Skeletal muscle satellite cell (primary cell): ENCODE measurements around the gene TMEM229B.

Source experiments
- H3K27me3 ChIP-seq: 2 replicates; pipeline ENCODE4 v1.7.0; 2013; ENCODE audit warnings: low read length; ENCODE audit not compliant: control insufficient read depth, insufficient read depth
- H3K36me3 ChIP-seq: 2 replicates; pipeline ENCODE4 v1.7.0; 2013; ENCODE audit warnings: mild to moderate bottlenecking, control low read depth, low read length; ENCODE audit not compliant: insufficient read depth
- H3K4me1 ChIP-seq: 2 replicates; pipeline ENCODE4 v1.7.0; 2013; ENCODE audit warnings: low read length; ENCODE audit not compliant: control insufficient read depth, insufficient read depth
- H3K4me2 ChIP-seq: 2 replicates; pipeline ENCODE4 v1.7.0; 2013; ENCODE audit warnings: mild to moderate bottlenecking, low read length
- H3K4me3 ChIP-seq: 2 replicates; pipeline ENCODE4 v1.7.0; 2013; ENCODE audit warnings: low read length
- H3K9ac ChIP-seq: 2 replicates; pipeline ENCODE4 v1.7.0; 2013; ENCODE audit warnings: mild to moderate bottlenecking, low read depth, low read length, moderate library complexity
- H3K9me3 ChIP-seq: replicated peaks from 2 replicates; pipeline ENCODE4 v1.7.0; 2013; ENCODE audit warnings: mild to moderate bottlenecking, control low read depth, low read length

The TMEM229B gene

DNA sequence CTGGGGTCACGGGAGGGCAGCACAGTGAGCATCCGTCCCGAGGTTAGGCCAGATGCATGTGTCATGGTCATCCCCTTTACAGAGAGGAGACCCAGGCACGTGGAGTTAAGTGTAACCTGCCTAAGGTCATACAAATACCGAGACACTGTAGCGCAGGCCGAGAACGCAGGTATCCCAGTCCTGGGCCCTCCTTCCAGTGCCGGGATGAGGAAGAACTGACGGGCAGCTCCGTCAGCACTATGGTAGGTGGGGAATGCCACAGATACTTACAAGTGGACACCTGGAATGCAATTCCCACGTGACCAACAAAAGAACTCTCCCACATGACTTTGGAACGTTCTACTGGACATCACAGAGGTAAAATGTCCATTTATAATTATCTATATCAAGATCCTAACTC lies 8.7 kb upstream of the TMEM229B start:
- Histone ChIP-seq H3K36me3 (no peaks in the 10 kb centered on the region), H3K4me1 (no peaks in the 10 kb centered on the region), H3K27me3 (peaks cover 27% of the 10 kb centered on the region), H3K4me3 (no peak overlapping the region), H3K4me2 (no peak overlapping the region), H3K9ac (no peak overlapping the region), H3K9me3 (peaks cover 5% of the 10 kb centered on the region)

DNA sequence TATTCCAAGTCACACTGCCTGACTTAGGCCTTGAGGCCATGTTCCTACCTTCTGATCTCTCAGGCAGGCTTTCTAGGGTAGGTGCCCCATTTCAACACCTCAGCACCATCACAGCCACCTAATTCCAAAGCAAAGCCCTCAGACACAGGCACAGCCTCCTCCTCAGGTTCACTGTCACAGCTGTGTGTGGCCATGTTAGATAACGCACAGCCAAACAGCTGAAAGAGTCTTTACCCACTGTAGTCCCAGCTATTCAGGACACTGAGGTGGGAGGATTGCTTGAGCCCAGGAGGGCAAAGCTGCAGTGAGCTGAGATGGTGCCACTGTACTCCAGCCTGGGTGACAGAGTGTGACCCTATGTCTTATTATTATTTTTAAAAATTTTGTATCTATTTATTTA lies 7.3 kb upstream of the TMEM229B start:
- Histone ChIP-seq H3K9me3 (peaks cover 5% of the 10 kb centered on the region), H3K27me3 (peaks cover 35% of the 10 kb centered on the region), H3K4me2 (no peak overlapping the region), H3K36me3 (no peaks in the 10 kb centered on the region), H3K4me1 (no peaks in the 10 kb centered on the region), H3K9ac (no peak overlapping the region), H3K4me3 (no peak overlapping the region)

DNA sequence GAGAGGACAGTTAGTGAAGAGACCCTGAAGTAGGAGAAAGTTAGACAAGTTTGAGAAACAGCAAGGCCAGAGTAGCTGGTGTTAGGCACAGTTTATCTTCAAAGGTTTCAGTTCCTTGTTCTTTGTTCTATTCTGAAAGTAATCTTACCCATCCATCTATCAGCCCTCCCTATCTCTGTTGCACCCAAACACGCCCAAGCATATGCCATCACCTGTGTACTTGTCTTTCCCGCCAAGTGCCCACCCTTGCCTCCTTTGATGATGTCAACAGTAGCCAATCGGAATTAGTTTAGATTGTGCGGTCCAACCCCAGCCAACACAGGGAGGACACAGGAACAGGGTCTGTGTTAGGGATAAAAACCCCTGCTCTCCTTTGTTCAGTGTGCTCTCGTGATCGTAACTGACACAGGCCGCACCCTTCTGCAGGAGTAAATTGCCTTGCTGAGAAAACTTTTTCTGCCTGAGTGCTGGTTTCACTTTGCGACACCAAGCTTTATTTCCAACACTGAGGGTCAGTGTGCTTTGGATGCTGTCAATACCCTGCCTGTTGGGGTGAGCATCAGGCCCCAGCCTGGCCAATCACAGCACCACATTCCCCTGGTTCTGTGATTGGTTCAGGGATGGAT lies 4.7 kb upstream of the TMEM229B start:
- no peaks in the 10 kb centered on the region for H3K4me1 ChIP-seq
- H3K4me2 ChIP-seq, result no peak overlapping the region
- H3K36me3 ChIP-seq, result no peaks in the 10 kb centered on the region
- peaks cover 27% of the 10 kb centered on the region for H3K27me3 ChIP-seq
- peaks cover 5% of the 10 kb centered on the region for H3K9me3 ChIP-seq
- H3K9ac ChIP-seq, result no peak overlapping the region
- H3K4me3 ChIP-seq, result no peak overlapping the region

DNA sequence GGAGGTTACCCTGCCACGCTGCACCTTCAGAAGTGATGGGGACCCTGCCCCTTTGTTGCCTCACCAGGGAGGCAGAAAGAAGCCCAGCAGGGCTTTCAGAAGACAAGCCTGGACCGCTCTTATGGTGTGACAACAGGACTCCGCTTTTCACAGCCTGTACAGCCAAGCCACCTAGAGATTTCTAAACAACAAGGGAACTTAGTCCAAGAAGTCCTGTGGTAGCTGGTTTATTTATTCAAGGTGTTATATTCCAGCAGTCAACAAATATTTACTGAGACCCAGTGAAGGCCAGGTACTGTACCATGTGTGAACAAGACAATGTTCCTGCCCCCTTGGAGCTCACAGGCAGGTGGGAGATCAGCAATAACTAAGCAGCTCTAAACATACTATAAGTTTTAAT lies 4.0 kb upstream of the TMEM229B start:
- peaks cover 20% of the 10 kb centered on the region for H3K27me3 ChIP-seq
- no peaks in the 10 kb centered on the region for H3K36me3 ChIP-seq
- no peak overlapping the region for H3K4me2 ChIP-seq
- no peak overlapping the region for H3K9ac ChIP-seq
- peaks cover 5% of the 10 kb centered on the region for H3K9me3 ChIP-seq
- H3K4me1 ChIP-seq, result no peaks in the 10 kb centered on the region
- no peak overlapping the region for H3K4me3 ChIP-seq

DNA sequence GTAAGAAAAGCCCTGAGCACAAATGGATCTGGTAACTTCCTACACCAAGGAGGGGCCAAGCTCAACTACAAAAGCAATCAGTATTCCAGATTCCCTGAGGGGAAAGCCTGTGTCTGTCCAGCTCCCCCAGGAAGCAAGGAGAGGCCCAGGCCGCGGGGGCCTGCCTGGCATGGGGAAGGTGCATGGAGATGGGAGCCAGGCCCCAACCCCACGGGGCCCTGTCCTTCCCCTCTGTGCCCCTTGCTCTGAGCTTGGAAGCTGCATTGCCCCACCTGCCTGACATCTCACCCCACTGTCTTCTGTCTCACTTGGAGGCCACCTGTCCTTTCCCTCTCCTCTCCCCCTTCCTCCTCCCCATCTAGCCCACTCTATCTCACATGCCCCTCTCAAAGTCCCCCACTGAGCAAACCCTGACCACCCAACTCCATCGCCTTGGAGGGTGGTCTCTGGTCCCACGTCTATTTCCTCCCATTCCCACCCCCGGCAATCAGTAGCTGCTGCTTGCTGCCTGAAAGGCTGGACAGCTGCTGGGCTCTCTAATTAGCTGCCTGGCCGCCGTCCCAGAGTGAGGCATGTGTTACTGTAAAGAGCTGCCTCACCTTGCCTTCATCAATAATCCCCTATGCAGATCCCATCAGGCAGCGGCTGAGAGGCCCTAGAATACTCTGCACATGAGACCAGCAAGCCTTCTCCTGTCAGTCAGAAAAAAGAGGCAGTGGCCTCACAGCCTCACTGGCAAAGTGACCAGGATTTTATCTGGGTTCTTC lies 3.4 kb upstream of the TMEM229B start:
- no peak overlapping the region for H3K9ac ChIP-seq
- H3K9me3 ChIP-seq, result peaks cover 5% of the 10 kb centered on the region
- H3K4me2 ChIP-seq, result no peak overlapping the region
- H3K36me3 ChIP-seq, result no peaks in the 10 kb centered on the region
- no peak overlapping the region for H3K4me3 ChIP-seq
- peaks cover 19% of the 10 kb centered on the region for H3K27me3 ChIP-seq
- no peaks in the 10 kb centered on the region for H3K4me1 ChIP-seq

DNA sequence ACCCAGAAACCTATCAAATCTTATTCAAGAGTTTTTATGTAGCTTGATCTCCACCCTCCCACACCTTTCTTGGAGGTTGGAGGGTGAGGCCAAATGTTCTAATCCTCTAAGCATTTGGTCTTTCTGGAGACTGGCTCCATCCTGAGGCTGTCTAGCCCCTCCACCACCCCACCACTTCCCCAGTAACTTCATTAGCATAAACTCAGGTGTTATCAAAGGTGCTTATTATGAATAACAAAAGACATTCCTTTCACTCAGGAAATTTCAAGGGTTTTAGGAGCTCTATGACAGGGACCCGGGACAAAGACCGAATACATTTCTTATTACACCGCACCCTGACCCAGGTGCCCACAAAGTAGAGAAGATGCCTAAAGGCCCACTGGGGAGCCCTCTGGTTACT lies 2.8 kb upstream of the TMEM229B start:
- no peaks in the 10 kb centered on the region for H3K4me1 ChIP-seq

DNA sequence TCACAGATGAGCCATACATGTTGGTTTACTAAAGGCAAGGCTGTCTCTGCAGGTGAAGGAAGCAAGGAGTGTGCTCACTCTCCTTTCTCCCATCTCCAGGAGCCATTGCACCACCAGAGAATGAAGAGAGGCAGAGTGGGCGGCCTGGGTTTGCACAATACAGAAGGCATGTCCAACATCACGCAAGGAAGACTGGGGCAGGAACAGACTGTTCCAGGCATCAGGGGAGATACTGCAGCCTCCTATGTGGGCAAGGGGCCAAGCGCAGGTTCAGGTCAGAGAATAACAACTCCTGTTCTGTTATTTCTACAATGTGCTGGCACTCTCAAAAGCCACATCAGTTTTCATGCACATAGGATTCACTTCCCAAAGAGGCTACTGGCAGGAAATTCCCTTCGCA lies 1.7 kb upstream of the TMEM229B start:
- Histone ChIP-seq H3K4me1 (no peaks in the 10 kb centered on the region), H3K9ac (no peak overlapping the region), H3K27me3 (peaks cover 17% of the 10 kb centered on the region), H3K4me2 (no peak overlapping the region), H3K4me3 (no peak overlapping the region), H3K9me3 (peaks cover 5% of the 10 kb centered on the region), H3K36me3 (no peaks in the 10 kb centered on the region)

More for the DNA sequence above, 2.8 kb upstream of the TMEM229B start:
- H3K36me3 ChIP-seq, result no peaks in the 10 kb centered on the region
- H3K4me2 ChIP-seq, result no peak overlapping the region
- H3K9ac ChIP-seq, result no peak overlapping the region
- H3K9me3 ChIP-seq, result peaks cover 5% of the 10 kb centered on the region
- H3K27me3 ChIP-seq, result peaks cover 19% of the 10 kb centered on the region
- H3K4me3 ChIP-seq, result no peak overlapping the region

DNA sequence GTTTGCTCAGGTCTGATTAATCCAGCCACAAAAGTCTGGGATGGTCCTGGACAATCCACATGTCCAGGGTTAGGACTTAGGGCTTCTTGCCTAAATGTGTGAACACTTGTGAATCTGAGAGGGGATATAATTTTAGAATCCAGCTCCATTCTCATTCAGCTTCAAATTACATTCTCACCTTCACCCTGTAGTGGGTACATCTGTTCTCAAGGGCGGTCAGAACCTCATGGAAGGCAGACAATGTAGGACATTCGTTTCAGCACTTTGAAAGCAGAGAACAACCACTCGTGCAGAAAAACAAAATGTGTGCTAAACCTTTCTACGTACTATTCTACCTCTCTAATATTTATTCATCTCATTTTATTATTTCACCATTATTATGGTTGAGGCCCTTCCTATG lies 1.2 kb downstream of the TMEM229B start:
- Histone ChIP-seq H3K27me3 (peaks cover 14% of the 10 kb centered on the region), H3K9ac (no peak overlapping the region), H3K4me3 (no peak overlapping the region), H3K4me2 (no peak overlapping the region), H3K36me3 (no peaks in the 10 kb centered on the region), H3K9me3 (no peaks in the 10 kb centered on the region), H3K4me1 (no peaks in the 10 kb centered on the region)

DNA sequence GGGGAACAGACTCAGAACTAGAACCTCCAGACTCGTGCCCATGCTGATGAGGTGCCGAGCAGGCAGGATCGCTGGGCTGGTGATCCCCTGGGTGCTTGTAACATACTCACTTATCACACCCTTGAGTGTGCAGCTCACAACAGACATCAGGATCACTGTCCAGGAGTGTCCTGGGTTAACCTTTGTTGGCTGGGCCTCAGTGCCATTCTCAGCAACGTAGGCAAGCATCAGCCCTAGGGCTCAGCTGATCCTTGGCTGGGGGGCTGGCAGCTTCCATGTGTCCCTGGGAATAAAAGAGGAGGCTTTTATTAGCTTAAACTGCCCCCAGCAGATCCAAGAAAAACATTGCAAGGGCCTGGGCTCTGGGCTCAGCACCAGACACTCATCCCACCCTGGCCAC lies 1.6 kb downstream of the TMEM229B start:
- no peaks in the 10 kb centered on the region for H3K4me1 ChIP-seq
- H3K36me3 ChIP-seq, result no peaks in the 10 kb centered on the region
- no peak overlapping the region for H3K9ac ChIP-seq
- no peaks in the 10 kb centered on the region for H3K9me3 ChIP-seq
- no peak overlapping the region for H3K4me2 ChIP-seq
- peaks cover 11% of the 10 kb centered on the region for H3K27me3 ChIP-seq
- H3K4me3 ChIP-seq, result no peak overlapping the region

DNA sequence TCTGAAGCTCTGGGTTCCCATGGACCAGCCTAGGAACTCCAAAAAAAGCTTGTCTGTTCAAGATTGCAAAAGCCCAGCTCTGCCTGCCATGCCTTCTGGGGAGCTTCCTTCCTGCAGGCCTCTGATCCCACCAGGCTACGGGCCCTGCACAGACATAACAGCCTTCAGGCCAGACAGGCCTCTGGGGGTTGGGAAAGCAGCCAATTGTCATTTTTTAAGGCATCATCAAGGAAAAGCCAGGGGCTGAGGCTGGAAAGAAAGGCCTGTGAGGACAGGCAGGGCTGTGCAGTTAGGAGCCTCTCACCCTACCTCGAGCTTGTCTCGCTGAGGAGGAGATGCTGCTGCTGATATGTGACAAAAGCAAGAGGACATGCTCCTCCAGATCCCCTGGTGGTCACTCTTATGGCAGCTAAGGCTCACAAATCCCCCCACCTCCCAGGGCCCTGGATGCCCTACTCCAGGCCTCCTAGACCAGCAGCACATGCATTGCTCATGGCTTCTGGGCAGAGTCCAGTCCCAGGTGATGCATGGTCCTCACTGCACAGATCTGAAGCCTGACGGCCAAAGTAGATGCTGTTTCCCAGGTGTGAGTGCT lies 2.9 kb downstream of the TMEM229B start:
- no peaks in the 10 kb centered on the region for H3K36me3 ChIP-seq
- H3K4me3 ChIP-seq, result no peak overlapping the region
- H3K27me3 ChIP-seq, result peaks cover 15% of the 10 kb centered on the region
- no peaks in the 10 kb centered on the region for H3K9me3 ChIP-seq
- H3K4me1 ChIP-seq, result no peaks in the 10 kb centered on the region
- no peak overlapping the region for H3K9ac ChIP-seq
- no peak overlapping the region for H3K4me2 ChIP-seq

DNA sequence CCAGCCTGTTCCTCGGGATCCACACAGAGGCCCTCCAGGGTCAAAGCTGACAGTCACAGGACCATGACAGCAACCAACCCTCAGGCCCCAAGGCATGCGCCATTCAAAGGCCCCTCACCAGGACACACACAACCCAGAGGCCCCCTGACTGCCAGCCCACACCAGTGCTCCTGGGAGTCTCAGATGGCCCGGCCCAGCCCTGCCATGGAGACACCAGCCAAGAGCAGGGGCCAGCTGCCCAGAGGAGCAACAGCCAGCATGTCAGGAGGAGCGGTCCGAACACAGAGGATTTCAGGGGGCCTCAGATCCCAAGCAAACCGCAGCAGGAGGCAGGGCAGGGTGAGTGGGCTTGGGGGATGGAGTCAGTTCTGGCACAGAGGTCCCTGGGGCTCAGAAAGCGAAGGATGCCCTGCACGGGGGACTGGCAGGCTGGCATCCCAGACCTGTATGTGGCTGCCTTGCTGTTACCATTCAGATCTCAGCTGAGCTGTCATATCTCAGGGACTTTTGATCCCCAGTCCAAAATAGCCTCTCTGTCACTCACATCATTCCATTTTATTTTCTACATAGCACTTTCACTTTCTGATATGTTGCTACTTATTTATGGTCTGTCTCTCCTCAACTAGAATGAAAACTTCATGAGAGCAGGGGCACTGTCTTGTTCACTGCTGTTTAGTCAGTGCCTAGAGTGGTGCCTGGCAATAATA lies 4.8 kb downstream of the TMEM229B start:
- Histone ChIP-seq H3K36me3 (no peaks in the 10 kb centered on the region), H3K4me3 (no peak overlapping the region), H3K4me1 (no peaks in the 10 kb centered on the region), H3K4me2 (no peak overlapping the region), H3K9me3 (no peaks in the 10 kb centered on the region), H3K9ac (no peak overlapping the region), H3K27me3 (peaks cover 13% of the 10 kb centered on the region)
